NCI-H187 (cell line): ENCODE results near the gene CEP135.

Experiments
- DNase-seq, 2 experiments: peaks; one replicate each; lab custom pipeline; 2025; lab: John Stamatoyannopoulos, UW

The CEP135 gene

GRCh38 chr4:56080384-56080783 is 131.6 kb downstream of the CEP135 start:
- DNase-seq: no peak

GRCh38 chr4:56082829-56083228 is 134.1 kb downstream of the CEP135 start:
- no peak for DNase-seq
